IMR-90 (cell line): ENCODE measurements around the gene KCNG3. TPM values are rescaled to one million over a fixed set of nuclear protein-coding genes. Genes with fewer than 3 reads are reported as not detected.
A peak's percentile ranks its signal among the peaks of the same experiment; 100 is the strongest.

Source experiments
- ATAC-seq: fragments of 200-7000 bp; cut with Tn5 transposase; 2 replicates; pipeline ENCODE4 v1.9.1; 2020; ENCODE audit warnings: low read depth, mild to moderate bottlenecking, moderate library complexity
- BruUV-seq: library from RNA; stranded (reverse); fragments of 400-500 nt; replicated peaks from 2 replicates; lab custom pipeline; 2021; lab: Mats Ljungman, UMichigan
- CTCF ChIA-PET: fragments of 300-600 bp; formaldehyde crosslinking; extraction: SDS; loops from one replicate; lab custom pipeline; 2021; ENCODE audit warnings: antibody characterized with exemption; lab: Yijun Ruan, JAX
- POLR2A ChIA-PET: fragments of 300-600 bp; sonication (Branson Sonifier 250); formaldehyde crosslinking; loops from one replicate; lab custom pipeline; 2022; ENCODE audit warnings: antibody characterized with exemption; ENCODE audit not compliant: unreplicated experiment; lab: Charles Lee
- DNase-seq: peaks from one replicate; pipeline ENCODE4 v3.0.0; 2013
- H2AFZ ChIP-seq: replicated peaks from 2 replicates; pipeline ENCODE3; 2013; ENCODE audit warnings: low read length, mild to moderate bottlenecking; ENCODE audit not compliant: poor library complexity
- H2AK5ac ChIP-seq: 2 replicates; pipeline ENCODE4 v1.6.1; 2013; ENCODE audit warnings: low read depth, low read length, inconsistent platforms
- H2AK9ac ChIP-seq: replicated peaks from 2 replicates; pipeline ENCODE3; 2013; ENCODE audit warnings: mild to moderate bottlenecking, low read depth, low read length, moderate library complexity; ENCODE audit not compliant: poor library complexity
- H2BK120ac ChIP-seq: 2 replicates; pipeline ENCODE4 v1.6.1; 2013; ENCODE audit warnings: low read depth, low read length, inconsistent platforms
- H2BK15ac ChIP-seq: 3 replicates; pipeline ENCODE4 v1.6.1; 2013; ENCODE audit warnings: low read depth, low read length, inconsistent platforms
- H2BK20ac ChIP-seq: 2 replicates; pipeline ENCODE4 v1.6.1; 2013; ENCODE audit warnings: low read depth, mild to moderate bottlenecking, inconsistent platforms, low read length, moderate library complexity
- H2BK5ac ChIP-seq: 2 replicates; pipeline ENCODE4 v1.6.1; 2013; ENCODE audit warnings: mild to moderate bottlenecking, low read depth, low read length, inconsistent platforms; ENCODE audit not compliant: poor library complexity, severe bottlenecking
- H3K14ac ChIP-seq: replicated peaks from 2 replicates; pipeline ENCODE4 v1.6.1; 2013; ENCODE audit warnings: low read depth, low read length, inconsistent platforms
- H3K18ac ChIP-seq: 2 replicates; pipeline ENCODE4 v1.6.1; 2013; ENCODE audit warnings: low read depth, low read length, control low read depth
- H3K23ac ChIP-seq: 2 replicates; pipeline ENCODE4 v1.6.1; 2013; ENCODE audit warnings: low read depth, low read length, inconsistent platforms
- H3K27ac ChIP-seq: 2 replicates; pipeline ENCODE4 v1.5.1; 2013; ENCODE audit warnings: mild to moderate bottlenecking, control low read depth, low read length; ENCODE audit not compliant: insufficient read depth
- H3K27me3 ChIP-seq: 2 replicates; pipeline ENCODE4 v1.6.1; 2013; ENCODE audit warnings: low read length; ENCODE audit not compliant: control insufficient read depth, insufficient read depth
- H3K36me3 ChIP-seq: 2 replicates; pipeline ENCODE4 v1.6.1; 2013; ENCODE audit warnings: low read length, mixed read lengths; ENCODE audit not compliant: control insufficient read depth, insufficient read depth
- H3K4ac ChIP-seq: 2 replicates; pipeline ENCODE4 v1.6.1; 2013; ENCODE audit warnings: low read depth, low read length, inconsistent platforms
- H3K4me1 ChIP-seq: 2 replicates; pipeline ENCODE4 v1.6.1; 2013; ENCODE audit warnings: low read length, mixed read lengths; ENCODE audit not compliant: control insufficient read depth, insufficient read depth
- H3K4me2 ChIP-seq: 2 replicates; pipeline ENCODE4 v1.6.1; 2013; ENCODE audit warnings: low read depth, mild to moderate bottlenecking, control low read depth, low read length, moderate library complexity
- H3K4me3 ChIP-seq: 2 replicates; pipeline ENCODE4 v1.5.1; 2013; ENCODE audit warnings: low read depth, mild to moderate bottlenecking, control low read depth, low read length, moderate library complexity; ENCODE audit not compliant: insufficient read depth
- H3K56ac ChIP-seq: 2 replicates; pipeline ENCODE4 v1.6.1; 2013; ENCODE audit warnings: low read length, inconsistent platforms; ENCODE audit not compliant: insufficient read depth; ENCODE audit errors: extremely low read depth
- H3K79me1 ChIP-seq, 2 experiments: 2 replicates each; pipeline ENCODE4 v1.6.1; 2013; ENCODE audit warnings: low read length in 2 of 2, inconsistent platforms in 1 of 2, low read depth in 1 of 2
- H3K9ac ChIP-seq: 2 replicates; pipeline ENCODE4 v1.6.1; 2013; ENCODE audit warnings: low read depth, low read length, control low read depth
- H3K9me1 ChIP-seq: 2 replicates; pipeline ENCODE4 v1.6.1; 2013; ENCODE audit warnings: low read length, inconsistent platforms; ENCODE audit not compliant: insufficient read depth
- H3K9me3 ChIP-seq: 2 replicates; pipeline ENCODE4 v1.6.1; 2013; ENCODE audit warnings: low read length; ENCODE audit not compliant: control insufficient read depth, insufficient read depth
- H4K20me1 ChIP-seq: 2 replicates; pipeline ENCODE4 v1.6.1; 2013; ENCODE audit warnings: low read length, inconsistent platforms; ENCODE audit not compliant: insufficient read depth
- H4K5ac ChIP-seq: 2 replicates; pipeline ENCODE4 v1.6.1; 2013; ENCODE audit warnings: mild to moderate bottlenecking, low read depth, low read length, control low read depth
- H4K8ac ChIP-seq, 2 experiments: 2 replicates each; pipeline ENCODE4 v1.6.1; 2013; ENCODE audit warnings: low read depth in 2 of 2, low read length in 2 of 2, control low read depth in 1 of 2, inconsistent platforms in 1 of 2
- H4K91ac ChIP-seq: 2 replicates; pipeline ENCODE4 v1.6.1; 2013; ENCODE audit warnings: low read depth, low read length, inconsistent platforms; ENCODE audit not compliant: insufficient read depth
- CEBPB ChIP-seq: IDR thresholded peaks from 2 replicates; pipeline ENCODE4 v1.6.1; 2012; ENCODE audit warnings: low read depth, low read length, improper control_type of control experiment
- MAZ ChIP-seq: IDR thresholded peaks from 2 replicates; pipeline ENCODE4 v1.6.1; 2012; ENCODE audit warnings: low read depth, mild to moderate bottlenecking, low read length, improper control_type of control experiment, moderate library complexity, borderline replicate concordance
- RAD21 ChIP-seq: IDR thresholded peaks from 2 replicates; pipeline ENCODE4 v1.6.1; 2012; ENCODE audit warnings: low read length, improper control_type of control experiment
- WGBS, 2 experiments: methylation state at CpG; one replicate each; pipeline versions ENCODE4 v1.1.5 to v1.1.7; 2013; ENCODE audit warnings: missing lambda C conversion rate in 2 of 2; ENCODE audit not compliant: insufficient read length in 1 of 2; ENCODE audit errors: extremely low coverage in 2 of 2; 5-methylcytosine and 5-hydroxymethylcytosine counted together
- dilution Hi-C: fragments of 300-500 bp; cut with HindIII; formaldehyde crosslinking; loops from one replicate; pipeline ENCODE4 v1.14.3; 2018; ENCODE audit warnings: low sequenced_read_pairs; ENCODE audit not compliant: unreplicated experiment
- in situ Hi-C: fragments of 300-500 bp; cut with MboI; formaldehyde crosslinking; loops from 3 replicates; pipeline ENCODE4 v1.14.3; 2019; ENCODE audit warnings: low sequenced_read_pairs, inconsistent platforms, mixed read lengths
- intact Hi-C: fragments of 100-400 bp; cut with micrococcal nuclease; formaldehyde crosslinking; loops from 2 replicates; pipeline ENCODE4 v1.10.0; 2022
- polyA plus RNA-seq, 3 experiments: library from polyadenylated mRNA; depleted of rRNA; stranded (reverse); fragments of >200 nt; gene quantifications; 2 replicates each; pipeline ENCODE4 v1.2.3, GENCODE V29; 2012; ENCODE audit warnings: low replicate concordance in 1 of 3
- total RNA-seq: library from RNA; depleted of rRNA; stranded (reverse); fragments of >200 nt; gene quantifications from 2 replicates; pipeline ENCODE4 v1.2.3, GENCODE V29; 2012

Gene KCNG3
- total and polyA plus RNA-seq, 2 of the 4 experiments (the other 2 are of a cell fraction), result under 0.01 TPM; not detected in 1

GRCh38 chr2:42459296-42459695, 34.5 kb downstream of the KCNG3 start:
- no peak overlapping the region for H3K4me3 ChIP-seq
- H4K91ac ChIP-seq, result no peak overlapping the region
- H2BK20ac ChIP-seq, result no peak overlapping the region
- H2BK5ac ChIP-seq, result no peak overlapping the region
- in situ Hi-C loops, result no loop called here
- no peak overlapping the region for H3K9ac ChIP-seq
- ChIA-PET POLR2A (no interaction called here), CTCF (no interaction called here)
- no peak overlapping the region for H2AK5ac ChIP-seq
- H3K14ac ChIP-seq, result no peak overlapping the region
- no peaks in the 10 kb centered on the region for H3K9me1 ChIP-seq
- no peak overlapping the region for H3K4ac ChIP-seq
- no peak overlapping the region for H2BK120ac ChIP-seq
- peaks cover 33% of the 10 kb centered on the region for H3K27me3 ChIP-seq
- no peaks in the 10 kb centered on the region for H3K4me1 ChIP-seq
- intact Hi-C loops, result no loop called here
- no peak overlapping the region for H4K8ac ChIP-seq
- no peaks in the 10 kb centered on the region for H3K9me3 ChIP-seq
- H3K79me1 ChIP-seq, result no peaks in the 10 kb centered on the region
- H2AK9ac ChIP-seq, result no peak overlapping the region
- no peak for ATAC-seq
- H2BK15ac ChIP-seq, result no peak overlapping the region
- H3K56ac ChIP-seq, result no peak overlapping the region
- no peaks in the 10 kb centered on the region for H3K36me3 ChIP-seq
- 84% methylated on average over 2 of the region's 3 CpGs; no CpG with 5 or more reads in 1 of the 2 experiments for whole genome bisulfite sequencing, 2 experiments
- H3K4me2 ChIP-seq, result no peak overlapping the region
- dilution Hi-C loops, result no loop called here
- H3K23ac ChIP-seq, result no peak overlapping the region; the same call in 1 of the 2 replicates
- no peak overlapping the region for H3K27ac ChIP-seq
- no peak for DNase-seq
- no TSS peak for BruUV-seq
- H3K18ac ChIP-seq, result no peak overlapping the region
- TF ChIP-seq CEBPB, result peak; percentile 60
- no peak for TF ChIP-seq RAD21
- no peak for TF ChIP-seq MAZ
- H4K5ac ChIP-seq, result no peak overlapping the region
- H2AFZ ChIP-seq, result peak overlapping the region; percentile 11
- H4K20me1 ChIP-seq, result no peaks in the 10 kb centered on the region
